GM12878 (cell line): ENCODE results near the gene ZNF17.

Source experiments
- CREB1 ChIP-seq: IDR thresholded peaks from 2 replicates; pipeline ENCODE4 v1.6.1; 2012; ENCODE audit warnings: low read depth, mild to moderate bottlenecking, inconsistent platforms
- EED ChIP-seq: sonication (generic); IDR thresholded peaks from 2 replicates; pipeline ENCODE4 v1.6.1; 2016; ENCODE audit warnings: antibody characterized with exemption, low read depth
- EZH2 ChIP-seq: IDR thresholded peaks from 2 replicates; pipeline ENCODE4 v1.6.1; 2012; ENCODE audit warnings: low read depth, mild to moderate bottlenecking, control low read depth, inconsistent platforms, low read length, borderline replicate concordance; ENCODE audit not compliant: control insufficient read depth
- HCFC1 ChIP-seq: fragments of 150-350 bp; IDR thresholded peaks from 2 replicates; pipeline ENCODE4 v1.6.1; 2014; ENCODE audit warnings: low read length
- JUND ChIP-seq: IDR thresholded peaks from 2 replicates; pipeline ENCODE4 v1.6.1; 2012; ENCODE audit warnings: low read depth, mild to moderate bottlenecking, low read length, improper control_type of control experiment, moderate library complexity
- NFIC ChIP-seq: IDR thresholded peaks from 2 replicates; pipeline ENCODE4 v1.6.1; 2012; ENCODE audit warnings: low read depth, mild to moderate bottlenecking, inconsistent platforms, low read length, moderate library complexity
- PML ChIP-seq: IDR thresholded peaks from 2 replicates; pipeline ENCODE4 v1.6.1; 2012; ENCODE audit warnings: low read length, inconsistent platforms
- POLR2A ChIP-seq: IDR thresholded peaks from 2 replicates; pipeline ENCODE4 v1.6.1; 2011; ENCODE audit warnings: low read depth, mild to moderate bottlenecking, low read length
- RCOR1 ChIP-seq: conservative IDR thresholded peaks from 2 replicates; pipeline ENCODE4 v1.6.1; 2012; ENCODE audit warnings: low read depth, low read length, improper control_type of control experiment
- SIN3A ChIP-seq: IDR thresholded peaks from 2 replicates; pipeline ENCODE4 v1.6.1; 2012; ENCODE audit warnings: low read depth, low read length, improper control_type of control experiment
- TBL1XR1 ChIP-seq: IDR thresholded peaks from 2 replicates; pipeline ENCODE4 v1.6.1; 2012; ENCODE audit warnings: low read depth, low read length, improper control_type of control experiment
- ZBTB11 ChIP-seq: fragments of 450-650 bp; formaldehyde crosslinking; IDR thresholded peaks from 2 replicates; pipeline ENCODE4 v1.5.0; 2022; ENCODE audit warnings: mild to moderate bottlenecking, missing genetic modification characterization

GRCh38 chr19:57437931-57438330 lies 27.0 kb downstream of the ZNF17 start:
- TF ChIP-seq ZBTB11 (CRISPR knock-in tag) = no peak
- TF ChIP-seq EZH2 = no peak
- TF ChIP-seq JUND = no peak
- no peak for TF ChIP-seq EED
- TF ChIP-seq TBL1XR1 = no peak
- TF ChIP-seq HCFC1 = no peak
- TF ChIP-seq CREB1 = no peak
- no peak for TF ChIP-seq RCOR1
- TF ChIP-seq POLR2A = no peak
- no peak for TF ChIP-seq SIN3A
- no peak for TF ChIP-seq PML
- no peak for TF ChIP-seq NFIC
